Measurements from ENCODE around the gene PCSK1N.
"Not testable (repeated sequence)": the region's sequence is repeated elsewhere in the genome, so short reads cannot be mapped to it uniquely, and the experiment has no call there.

Gene PCSK1N, protein sequence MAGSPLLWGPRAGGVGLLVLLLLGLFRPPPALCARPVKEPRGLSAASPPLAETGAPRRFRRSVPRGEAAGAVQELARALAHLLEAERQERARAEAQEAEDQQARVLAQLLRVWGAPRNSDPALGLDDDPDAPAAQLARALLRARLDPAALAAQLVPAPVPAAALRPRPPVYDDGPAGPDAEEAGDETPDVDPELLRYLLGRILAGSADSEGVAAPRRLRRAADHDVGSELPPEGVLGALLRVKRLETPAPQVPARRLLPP

DNA sequence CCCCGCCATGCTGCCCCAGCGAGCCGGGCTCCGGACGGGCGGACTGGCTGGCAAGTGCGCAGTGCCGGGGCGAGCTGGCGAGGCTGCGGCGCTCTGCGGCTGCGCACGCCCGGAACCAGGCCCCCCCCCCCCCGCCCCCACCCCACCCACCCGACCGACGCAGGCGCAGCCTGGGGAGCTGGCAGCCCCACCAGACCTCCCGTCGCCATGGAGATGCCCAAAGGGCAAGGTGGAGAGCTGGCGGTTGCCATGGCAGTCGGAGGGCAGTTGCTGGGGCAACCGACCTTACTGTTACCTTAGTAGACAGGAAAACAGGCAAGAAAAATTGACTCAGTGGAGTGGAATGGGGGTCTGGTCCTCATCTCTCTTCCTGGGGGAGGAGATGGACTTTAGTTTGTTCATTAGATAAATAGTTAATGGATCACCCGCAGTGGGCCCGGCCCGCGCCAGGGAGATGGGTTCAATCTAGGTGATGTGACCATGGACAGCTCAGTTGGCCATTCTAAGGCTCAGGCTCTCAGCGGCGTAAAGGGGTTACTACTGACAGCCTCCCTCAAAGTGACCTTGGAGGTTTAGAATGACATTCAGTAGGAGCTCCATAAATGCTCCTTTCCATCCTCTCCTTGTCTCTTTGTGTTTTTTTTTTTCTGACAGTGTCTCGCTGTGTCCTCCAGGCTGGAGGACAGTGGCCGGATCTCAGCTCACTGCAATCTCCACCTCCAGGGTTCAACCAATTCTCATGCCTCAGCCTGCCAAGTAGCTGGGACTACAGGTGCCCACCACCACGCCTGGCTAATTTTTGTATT lies at the start of gene PCSK1N:
Gene PCSK1N, minus strand, starts transcription at position 87 of the 806 bp plus-strand sequence. Its CDS starts 78 bp downstream, at position 9.
- DNase-seq: no peak

DNA sequence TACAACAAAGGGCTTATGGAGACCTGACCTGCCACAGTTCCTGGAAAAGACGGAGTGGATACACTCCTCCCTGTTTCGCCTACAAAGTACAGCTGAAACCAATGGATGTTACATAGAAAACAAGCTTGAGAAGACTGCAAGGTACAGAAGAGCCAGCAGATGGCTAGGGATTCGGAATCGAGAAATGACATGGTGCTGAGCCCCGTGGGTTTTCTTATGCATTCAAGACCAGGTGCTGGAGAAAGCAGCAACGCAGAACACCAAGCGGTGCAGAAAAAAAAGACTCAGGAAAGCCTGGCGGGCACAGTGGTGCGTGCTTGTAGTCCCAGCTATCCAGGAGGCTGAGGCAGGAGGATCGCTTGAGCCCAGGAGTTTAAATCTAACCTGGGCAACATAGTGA lies 48.3 kb upstream of the PCSK1N start:
- DNase-seq: no peak

DNA sequence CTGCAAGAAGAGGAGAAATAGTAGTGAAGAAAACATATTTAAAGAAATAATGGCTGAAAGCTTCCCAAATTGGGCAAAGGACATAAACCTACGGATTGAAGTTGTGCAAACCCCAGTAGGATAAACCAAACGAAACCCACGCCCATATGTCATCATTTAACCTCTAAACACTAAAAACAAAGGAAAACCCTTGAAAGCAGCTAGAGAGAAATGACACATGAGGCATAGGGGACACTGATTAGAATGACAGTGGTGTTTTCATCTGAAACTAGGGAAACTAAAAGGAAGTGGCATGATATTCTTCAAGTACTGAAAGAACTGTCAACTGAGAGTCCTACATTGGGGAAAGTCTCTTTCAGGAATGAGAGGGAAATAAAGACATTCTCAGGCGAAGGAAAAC lies 41.5 kb upstream of the PCSK1N start:
- not testable (repeated sequence) for DNase-seq

DNA sequence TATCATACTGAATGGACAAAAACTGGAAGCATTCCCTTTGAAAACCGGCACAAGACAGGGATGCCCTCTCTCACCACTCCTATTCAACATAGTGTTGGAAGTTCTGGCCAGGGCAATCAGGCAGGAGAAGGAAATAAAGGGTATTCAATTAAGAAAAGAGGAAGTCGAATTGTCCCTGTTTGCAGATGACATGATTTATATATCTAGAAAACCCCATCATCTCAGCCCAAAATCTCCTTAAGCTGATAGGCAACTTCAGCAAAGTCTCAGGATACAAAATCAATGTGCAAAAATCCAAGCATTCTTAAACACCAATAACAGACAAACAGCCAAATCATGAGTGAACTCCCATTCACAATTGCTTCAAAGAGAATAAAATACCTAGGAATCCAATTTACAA lies 36.6 kb upstream of the PCSK1N start:
- not testable (repeated sequence) for DNase-seq

DNA sequence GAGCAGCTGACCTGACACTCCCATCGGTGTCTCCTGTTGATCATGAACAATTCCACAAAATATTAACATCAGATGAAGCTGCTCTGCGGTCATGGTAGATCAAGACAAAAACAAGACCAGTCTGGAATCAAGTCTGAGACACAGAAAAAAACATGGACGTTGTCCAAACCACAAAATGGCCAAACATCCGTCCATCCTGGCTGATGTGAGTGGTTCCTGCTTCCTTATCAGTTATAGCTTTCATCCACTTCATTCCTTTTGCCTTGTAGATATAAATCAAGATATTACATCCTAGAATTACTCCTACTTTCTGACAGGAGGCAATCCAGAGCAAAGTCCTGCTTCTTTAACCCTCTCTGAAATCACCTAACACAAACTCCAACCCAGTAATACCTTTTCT lies 28.8 kb upstream of the PCSK1N start:
- no peak for DNase-seq

DNA sequence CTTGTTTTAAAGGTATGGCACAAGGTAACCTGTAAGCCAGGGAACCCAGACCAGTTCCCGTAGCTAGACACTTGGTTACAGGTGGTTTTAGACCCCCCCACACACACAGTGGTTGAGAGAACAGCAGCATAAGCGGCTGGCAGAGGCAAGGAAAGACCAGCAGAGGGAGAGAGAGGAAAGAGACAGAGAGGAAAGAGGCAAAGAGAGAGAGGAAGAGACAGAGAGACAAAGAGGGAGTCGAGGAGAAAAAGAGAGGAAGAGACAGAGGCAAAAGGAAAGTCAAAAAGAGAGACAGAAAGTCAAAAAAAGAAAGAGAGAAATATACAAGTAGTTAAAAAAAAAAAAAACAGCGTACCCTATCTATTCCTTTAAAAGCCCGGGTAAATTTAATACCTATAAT lies 19.5 kb upstream of the PCSK1N start:
- DNase-seq: no peak

DNA sequence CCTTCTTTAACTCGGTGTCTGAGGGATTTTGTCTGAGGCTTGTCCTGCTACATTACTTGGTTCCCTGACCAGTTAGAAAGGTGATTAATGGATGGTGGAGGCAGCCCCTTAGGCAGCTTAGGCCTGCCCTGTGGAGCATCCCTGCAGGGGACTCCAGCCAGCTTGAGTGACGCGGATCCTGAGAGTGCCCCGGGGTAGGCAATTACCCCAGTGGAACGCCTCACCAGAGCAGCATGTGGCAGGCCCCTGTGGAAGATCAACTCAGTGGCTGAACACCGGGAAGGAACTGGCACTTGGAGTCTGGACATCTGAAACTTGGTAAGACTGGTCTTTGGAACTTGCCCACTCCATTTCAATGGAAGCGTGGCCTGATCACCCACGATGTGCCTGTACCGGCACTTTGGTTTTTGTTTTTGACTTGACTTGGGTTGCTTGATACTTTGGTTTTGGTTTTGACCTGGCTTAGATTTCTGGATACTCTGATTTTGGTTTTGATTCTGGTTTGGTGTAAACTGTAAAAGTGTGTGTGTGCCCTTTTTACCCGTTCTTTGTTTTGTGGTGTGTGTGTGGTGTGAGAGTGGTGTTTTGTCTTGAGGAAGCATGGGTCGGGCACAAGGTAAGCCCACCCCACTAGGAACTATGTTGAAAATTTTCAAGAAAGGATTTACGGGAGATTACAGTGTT lies 18.9 kb upstream of the PCSK1N start:
- not testable (repeated sequence) for DNase-seq

DNA sequence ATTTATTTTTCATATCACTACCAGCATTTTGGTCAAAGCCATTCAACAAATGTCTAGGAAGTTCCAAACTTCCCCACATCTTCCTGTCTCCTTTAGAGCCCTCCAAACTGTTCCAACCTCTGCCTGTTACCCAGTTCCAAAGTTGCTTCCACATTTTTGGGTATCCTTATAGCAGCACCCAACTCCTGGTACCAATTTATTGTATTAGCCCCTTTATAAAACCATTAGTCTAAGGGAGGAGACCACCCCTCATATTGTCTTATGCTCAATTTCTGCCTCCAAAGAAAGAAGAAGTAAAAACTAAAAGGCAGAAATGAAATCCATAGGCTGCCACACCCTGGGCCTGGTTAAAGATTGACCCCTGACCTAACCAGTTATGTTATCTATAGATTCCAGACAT lies 18.1 kb upstream of the PCSK1N start:
- DNase-seq: not testable (repeated sequence)

DNA sequence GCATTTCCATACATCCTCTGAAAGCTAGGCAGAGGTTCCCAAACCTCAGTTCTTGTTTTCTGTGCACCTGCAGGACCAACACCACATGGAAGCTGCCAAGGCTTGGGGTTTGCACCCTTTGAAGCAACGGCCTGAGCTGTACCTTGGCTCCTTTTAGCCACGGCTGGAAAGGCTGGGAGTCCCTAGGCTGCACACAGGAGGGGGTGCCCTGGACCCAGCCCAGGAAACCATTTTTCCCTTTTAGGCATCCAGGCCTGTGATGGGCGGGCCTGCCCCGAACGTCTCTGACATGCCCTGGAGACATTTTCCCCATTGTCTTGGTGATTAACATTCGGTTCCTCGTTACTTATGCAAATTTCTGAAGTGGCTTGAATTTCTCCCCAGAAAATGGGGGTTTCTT lies 17.4 kb upstream of the PCSK1N start:
- DNase-seq: no peak

DNA sequence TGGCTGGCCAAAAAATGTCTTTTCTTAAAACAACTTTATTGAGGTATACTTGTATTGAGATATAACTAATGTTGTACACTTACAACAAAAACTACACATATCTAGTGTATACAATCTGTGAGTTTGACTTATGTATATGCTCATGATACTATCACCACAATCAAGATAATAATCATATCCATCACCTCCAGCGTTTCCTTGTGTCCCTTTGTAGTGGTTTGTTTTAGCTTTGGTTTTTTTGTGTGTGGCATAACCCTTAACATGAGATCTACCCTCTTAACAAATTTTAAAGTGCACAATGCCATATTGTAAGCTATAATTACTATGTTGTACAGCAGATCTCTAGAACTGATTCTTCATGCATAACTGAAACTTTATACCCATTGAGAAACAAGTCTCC lies 13.4 kb upstream of the PCSK1N start:
- no peak for DNase-seq

DNA sequence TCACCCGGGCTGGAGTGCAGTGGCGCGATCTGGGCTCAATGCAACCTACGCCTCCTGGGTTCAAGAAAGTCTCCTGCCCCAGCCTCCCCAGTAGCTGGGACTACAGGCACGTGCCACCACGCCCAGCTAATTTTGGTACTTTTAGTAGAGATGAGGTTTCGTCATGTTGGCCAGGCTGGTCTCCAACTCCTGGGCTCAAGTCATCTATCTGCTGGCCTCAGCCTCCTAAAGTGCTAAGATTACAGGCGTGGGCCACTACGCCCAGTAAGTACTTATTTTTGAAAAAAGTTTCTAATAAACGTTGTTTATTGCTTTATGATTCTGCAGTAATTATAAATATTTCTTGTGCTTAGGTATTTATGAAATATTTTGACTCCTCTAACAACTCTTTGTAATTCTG lies 4.3 kb upstream of the PCSK1N start:
- no peak for DNase-seq

DNA sequence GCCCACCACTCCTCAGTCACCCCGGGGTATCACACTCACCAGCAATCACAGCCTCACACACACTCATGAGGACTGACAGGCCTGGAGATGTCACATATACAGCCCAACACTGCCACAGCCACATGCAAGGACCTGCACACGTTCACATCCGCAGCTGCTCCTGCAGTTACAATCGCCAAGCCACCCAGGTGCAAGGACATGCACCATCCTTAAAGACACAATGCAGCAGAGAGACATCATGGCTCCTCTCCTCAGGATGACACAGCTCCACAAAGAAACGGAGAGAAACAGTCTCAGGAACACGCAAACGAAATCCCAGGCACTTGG lies 1.1 kb downstream of the PCSK1N start:
- DNase-seq: no peak

DNA sequence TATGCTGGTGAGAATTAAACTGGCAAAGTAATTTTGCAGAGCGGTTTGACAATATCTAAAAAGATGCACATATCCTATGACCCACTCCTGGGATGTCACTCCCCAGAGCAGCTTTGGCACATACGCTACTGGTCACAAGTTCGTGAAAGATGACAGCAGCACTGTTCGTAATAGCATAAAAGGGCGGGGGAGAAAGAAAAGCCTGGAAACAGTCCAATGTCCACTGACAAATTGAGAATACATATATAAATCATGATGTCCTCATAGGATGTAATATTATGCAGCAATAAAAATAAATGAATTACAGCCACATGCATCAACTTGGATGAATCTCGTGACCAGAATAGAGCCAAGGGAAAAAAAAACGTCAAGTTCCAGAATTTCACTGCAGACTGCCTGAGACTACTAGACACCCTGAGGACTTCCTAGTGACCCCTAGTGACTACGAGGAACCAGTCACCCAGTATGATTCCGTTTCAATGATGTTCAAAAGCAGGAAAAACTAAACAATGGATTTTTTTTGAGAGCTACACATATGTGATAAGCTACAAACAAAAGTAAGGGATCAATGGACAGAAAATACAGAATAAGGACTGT lies 1.8 kb downstream of the PCSK1N start:
- DNase-seq: no peak

DNA sequence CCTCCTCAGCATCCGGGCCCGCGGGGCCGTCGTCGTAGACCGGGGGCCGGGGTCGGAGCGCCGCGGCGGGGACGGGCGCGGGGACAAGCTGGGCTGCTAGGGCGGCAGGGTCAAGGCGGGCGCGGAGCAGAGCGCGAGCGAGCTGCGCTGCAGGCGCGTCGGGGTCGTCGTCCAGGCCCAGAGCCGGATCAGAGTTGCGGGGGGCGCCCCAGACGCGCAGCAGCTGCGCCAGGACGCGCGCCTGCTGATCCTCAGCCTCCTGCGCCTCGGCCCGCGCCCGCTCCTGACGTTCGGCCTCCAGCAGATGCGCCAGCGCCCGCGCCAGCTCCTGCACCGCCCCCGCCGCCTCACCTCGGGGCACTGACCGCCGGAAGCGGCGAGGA lies 3.5 kb downstream of the PCSK1N start:
- DNase-seq: no peak

DNA sequence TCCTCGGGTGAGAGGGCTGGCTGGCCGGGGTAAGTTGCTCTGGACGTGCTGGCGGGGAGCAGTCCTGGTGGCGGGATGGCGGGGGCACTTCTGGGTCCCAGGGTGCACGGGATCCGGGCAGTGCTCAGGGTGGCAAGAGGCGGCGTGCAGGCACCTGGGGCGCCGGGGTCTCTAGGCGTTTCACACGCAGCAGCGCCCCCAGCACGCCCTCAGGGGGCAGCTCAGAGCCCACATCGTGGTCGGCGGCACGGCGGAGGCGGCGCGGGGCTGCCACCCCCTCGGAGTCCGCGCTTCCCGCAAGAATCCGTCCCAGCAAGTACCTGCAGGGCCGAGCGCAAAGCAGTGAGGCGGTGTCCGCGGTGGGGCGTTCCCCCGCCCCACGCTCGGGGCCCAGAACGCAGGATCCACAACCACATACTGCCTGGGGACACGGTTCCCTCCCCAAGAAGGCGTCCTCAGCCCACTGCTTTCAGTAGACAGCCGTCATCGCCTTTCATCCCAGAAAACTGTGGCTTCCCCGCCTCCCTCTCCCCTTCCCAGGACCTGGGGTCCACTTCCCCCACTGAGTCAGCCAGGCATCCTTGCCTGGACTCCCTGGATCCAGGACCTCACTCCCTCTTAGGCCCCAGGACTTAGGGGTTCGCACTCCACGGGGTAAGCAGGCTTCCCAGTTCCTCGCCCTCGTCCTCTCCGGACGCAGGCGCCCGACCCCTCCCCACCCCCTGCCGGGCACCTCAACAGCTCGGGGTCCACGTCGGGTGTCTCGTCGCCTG lies 4.1 kb downstream of the PCSK1N start:
- no peak for DNase-seq

DNA sequence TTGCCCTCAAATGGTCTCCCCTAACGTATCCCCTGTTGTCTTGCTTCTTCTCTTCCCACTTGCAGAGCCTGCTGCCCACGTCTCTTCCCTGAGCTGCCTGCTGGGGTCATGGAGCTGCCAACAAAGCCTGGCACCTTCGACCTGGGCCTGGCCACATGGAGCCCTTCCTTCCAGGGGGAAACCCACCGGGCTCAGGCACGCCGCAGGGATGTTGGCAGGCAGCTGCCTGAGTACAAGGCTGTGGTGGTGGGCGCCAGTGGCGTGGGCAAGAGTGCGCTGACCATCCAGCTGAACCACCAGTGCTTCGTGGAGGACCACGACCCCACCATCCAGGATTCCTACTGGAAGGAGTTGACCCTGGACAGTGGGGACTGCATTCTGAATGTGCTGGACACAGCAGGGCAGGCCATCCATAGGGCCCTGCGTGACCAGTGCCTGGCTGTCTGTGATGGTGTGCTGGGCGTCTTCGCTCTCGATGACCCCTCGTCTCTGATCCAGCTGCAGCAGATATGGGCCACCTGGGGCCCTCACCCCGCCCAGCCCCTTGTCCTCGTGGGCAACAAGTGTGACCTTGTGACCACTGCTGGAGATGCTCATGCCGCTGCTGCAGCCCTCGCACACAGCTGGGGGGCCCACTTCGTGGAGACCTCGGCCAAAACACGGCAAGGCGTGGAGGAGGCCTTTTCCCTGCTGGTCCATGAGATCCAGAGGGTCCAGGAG lies 6.2 kb downstream of the PCSK1N start:
- no peak for DNase-seq

DNA sequence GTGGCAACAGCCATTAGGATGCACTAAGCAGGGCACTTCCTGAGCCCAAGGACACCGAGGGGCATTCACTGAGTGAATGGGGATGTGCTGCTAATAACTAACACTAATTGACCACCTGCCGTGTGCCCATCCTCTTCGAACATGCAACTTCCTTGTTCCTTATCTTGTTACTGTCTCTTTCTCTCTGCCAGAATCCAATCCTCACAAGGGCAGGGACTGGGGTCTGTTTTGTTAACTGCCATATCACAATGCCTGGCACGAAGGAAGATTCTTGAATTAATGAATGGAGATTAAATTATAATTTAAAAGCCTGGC lies 7.8 kb downstream of the PCSK1N start:
- DNase-seq: no peak

DNA sequence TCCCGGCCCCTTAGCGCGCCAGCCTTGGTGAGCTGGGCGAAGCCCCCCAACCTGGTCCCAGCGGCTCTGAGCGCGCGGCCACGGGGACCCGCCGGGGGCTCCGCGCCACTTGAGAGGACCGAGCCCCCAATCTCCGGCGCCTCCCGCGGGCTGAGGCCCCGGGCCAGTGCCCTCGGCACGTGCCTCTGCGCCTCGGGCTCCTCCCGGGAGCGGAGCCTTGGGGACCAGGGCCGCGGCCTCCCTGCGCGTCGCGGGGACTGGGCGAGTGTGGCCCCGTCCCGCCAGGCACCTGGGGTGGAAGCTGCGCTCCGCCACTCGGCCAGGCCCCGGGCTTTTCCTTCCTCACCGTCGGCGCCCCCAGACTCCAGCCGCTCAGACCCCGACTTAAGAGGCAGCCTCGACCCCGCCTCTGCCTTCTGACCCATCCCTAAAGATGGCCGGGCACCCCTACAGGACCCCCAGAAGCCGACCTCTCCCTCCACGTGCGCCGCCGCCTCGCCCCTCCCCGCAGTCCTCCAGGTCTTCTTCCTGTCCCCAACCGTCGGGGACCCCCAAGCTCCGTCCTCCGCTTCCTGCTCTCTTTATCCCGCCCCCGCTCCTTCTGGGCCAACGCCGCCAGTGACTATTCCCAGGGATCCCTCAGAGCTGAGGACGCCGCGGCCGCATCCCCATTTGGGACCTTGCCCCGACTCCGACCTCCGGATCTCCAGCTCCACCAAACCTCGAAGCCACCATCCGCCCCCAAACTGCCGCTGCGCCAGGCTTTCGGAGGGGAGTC lies 8.3 kb downstream of the PCSK1N start:
- no peak for DNase-seq

DNA sequence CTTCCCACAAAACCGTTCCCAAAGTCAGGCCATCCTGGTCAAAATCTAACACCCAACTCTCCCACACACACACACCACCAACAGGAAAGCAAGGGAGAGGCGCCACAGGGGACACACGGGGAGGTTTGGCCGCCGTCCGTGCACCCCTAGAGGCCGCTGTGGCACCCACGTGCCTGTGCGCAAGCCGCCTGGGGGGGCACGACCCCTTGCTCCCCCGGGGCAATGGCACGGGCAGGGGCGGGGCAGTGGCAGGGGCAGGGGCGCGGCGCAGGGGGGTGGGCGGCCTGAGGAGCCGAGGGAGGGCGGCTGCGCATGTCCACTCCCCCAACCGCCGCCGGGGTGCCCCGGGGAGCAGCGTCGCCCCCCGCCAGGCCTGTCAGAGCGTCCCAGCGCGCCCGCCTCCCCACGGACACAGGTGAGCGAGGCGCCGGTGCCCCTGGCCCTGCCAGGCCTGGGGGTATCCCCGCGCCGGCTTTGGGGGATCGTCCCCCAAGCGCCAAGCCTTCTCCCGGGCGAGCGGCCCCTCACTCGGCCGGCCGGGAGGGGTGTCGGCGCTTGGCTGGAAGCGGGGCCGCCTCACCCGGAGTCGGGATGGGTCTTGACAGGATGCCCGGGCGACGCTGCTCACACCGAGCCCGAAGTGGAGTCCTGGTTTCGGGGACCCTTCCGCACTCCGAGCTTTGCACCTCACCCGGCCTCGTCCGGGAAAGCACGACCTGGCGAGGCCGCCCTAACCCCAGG lies 9.1 kb downstream of the PCSK1N start, which contains the start of gene ERAS:
Gene ERAS, plus strand, starts transcription at position 379 of the 741 bp plus-strand sequence. CDS start 2,611 bp downstream, outside the sequence.
- DNase-seq: no peak

DNA sequence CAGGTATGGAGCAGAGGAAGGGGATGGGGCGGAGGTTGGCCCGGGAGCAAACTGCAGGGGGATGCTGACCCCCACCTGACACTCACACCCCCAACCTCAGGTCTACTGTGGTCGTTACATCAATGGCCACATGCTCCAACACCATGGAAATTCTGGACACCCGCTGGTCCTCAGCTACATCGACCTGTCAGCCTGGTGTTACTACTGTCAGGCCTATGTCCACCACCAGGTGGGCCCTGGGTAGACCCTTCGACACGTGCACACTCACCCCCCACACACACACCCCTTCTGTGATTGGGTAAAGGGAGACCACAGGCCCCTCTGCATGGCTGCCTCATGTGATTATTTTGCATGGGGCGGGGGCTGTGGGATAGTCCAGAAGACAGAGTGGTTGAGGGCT lies 11.3 kb downstream of the PCSK1N start:
- DNase-seq: no peak

DNA sequence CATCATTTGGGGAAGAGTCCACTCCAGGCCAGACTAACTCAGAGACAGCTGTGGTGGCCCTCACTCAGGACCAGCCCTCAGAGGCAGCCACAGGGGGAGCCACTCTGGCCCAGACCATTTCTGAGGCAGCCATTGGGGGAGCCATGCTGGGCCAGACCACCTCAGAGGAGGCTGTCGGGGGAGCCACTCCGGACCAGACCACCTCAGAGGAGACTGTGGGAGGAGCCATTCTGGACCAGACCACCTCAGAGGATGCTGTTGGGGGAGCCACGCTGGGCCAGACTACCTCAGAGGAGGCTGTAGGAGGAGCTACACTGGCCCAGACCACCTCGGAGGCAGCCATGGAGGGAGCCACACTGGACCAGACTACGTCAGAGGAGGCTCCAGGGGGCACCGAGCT lies 12.4 kb downstream of the PCSK1N start:
- DNase-seq: no peak
